Activated effector memory CD4-positive, alpha-beta T cell treated with Interleukin-2 at 50 U/mL for 16 hours (primary cell): ENCODE measurements around the gene ABCC3.
"Not testable (repeated sequence)": the region's sequence is repeated elsewhere in the genome, so short reads cannot be mapped to it uniquely, and the experiment has no call there.

ENCODE experiments used
- DNase-seq: peaks from one replicate; pipeline ENCODE4 v3.0.0-alpha.2; 2020

Gene ABCC3

DNA sequence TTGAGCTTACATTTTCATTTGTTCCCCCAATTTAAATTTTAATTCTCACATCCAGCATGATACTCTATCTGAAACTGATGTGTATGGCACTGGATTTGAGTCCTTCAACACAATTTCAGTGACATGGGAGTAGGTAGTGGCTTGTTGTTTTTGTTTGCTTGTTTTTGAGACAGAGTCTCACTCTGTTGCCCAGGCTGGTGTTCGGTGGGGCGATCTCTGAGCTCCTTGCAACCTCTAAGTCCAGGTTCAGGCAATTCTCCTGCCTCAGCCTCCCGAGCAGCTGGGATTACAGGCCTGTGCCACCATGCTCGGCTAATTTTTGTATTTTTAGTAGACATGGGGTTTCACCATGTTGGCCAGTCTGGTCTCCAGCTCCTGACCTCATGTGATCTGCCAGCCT is 74.4 kb downstream of the ABCC3 start:
- DNase-seq, result not testable (repeated sequence)

GRCh38 chr17:50710025-50710424 is 75.3 kb downstream of the ABCC3 start:
- DNase-seq, result no peak

GRCh38 chr17:50710650-50711049 is 76.0 kb downstream of the ABCC3 start:
- DNase-seq, result no peak

DNA sequence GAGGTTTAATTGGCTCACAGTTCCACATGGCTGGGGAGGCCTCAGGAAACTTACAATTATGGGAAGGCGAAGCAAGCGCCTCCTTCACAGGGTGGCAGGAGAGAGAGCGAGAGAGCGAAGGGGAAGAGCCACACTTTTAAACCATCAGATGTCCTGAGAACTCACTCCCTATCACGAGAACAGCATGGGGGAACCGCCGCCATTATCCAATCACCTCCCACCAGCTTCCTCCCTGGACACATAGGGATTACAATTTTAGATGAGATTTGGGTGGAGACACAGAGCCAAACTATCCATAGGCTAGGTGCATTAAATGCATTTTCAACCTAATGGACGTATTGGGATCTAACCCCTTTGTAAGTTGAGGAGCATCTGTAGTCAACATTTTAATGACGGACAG is 78.0 kb downstream of the ABCC3 start:
- no peak for DNase-seq

- no peak for DNase-seq
Observed at GRCh38 chr17:50715471-50715870, 80.8 kb downstream of the ABCC3 start.

- peak; percentile 92 for DNase-seq
Observed at GRCh38 chr17:50719144-50719923, 84.7 kb downstream of the ABCC3 start, which contains the start of gene LUC7L3. LUC7L3 (plus strand) TSS chr17:50719603; CDS start chr17:50719733, 130 bp downstream.

DNA sequence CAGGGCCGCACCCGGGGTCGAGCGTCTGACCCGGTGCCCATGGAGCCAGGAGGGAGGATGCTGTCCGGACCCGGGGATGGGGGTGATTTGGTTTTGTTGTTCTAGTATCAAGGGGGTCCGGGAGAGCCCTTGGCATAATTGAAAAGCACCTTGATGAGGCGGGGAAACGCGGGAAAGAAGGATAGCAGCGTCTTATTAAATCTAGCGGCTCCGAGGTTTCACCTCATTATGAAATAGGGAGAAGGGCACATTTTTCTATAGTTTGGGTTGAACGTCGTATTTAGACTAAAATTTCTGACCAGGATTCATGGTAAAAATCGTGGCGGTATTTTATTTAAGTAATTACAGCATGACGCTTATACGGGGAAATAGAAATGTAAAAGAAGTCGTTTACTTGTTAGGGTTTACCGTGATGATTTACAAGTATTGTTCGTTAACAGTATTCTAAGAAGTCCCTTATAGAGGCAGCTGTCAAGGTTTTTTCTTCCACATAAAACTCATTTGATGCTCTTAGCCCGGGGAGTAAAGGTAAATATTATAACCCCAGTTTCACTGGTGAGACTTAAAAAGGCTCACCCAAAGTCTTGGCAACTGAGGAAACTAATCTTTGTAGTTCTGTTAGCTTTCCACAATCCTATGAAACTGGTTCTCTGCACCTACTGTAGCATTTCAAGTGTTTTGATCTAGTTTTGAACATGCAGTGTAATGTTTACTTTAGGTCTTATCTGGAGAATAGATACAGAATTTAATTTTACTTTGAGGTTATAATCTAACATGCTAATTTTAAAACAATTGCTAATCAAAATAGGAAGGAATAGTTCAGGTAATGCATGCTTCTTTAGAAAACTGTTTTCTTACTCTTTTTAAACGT is 85.5 kb downstream of the ABCC3 start:
- DNase-seq, result no peak

GRCh38 chr17:50721194-50722010 is 86.7 kb downstream of the ABCC3 start:
- DNase-seq, result no peak

DNA sequence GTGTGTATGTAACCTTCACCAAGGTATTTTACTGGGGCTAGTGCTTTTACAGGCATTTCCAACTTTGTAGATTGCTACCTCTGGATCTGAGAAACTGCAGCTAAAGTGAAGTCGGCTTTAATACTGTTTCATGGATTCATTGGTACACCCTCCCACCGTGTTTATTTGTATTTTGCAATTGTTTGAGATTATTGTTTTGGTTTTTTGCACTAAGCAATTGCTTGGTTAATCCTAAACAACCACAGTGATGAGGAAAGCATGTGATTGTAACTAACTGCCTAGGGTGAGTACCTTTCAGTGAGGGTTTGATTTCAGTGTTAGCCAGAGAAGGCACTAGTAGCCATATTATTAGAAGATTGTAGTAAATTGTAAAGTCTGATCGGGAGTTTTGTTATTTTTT is 88.1 kb downstream of the ABCC3 start:
- no peak for DNase-seq

- not testable (repeated sequence) for DNase-seq
Observed at GRCh38 chr17:50724622-50725021, 89.9 kb downstream of the ABCC3 start.

GRCh38 chr17:50725769-50726655 is 91.3 kb downstream of the ABCC3 start:
- DNase-seq, result no peak

DNA sequence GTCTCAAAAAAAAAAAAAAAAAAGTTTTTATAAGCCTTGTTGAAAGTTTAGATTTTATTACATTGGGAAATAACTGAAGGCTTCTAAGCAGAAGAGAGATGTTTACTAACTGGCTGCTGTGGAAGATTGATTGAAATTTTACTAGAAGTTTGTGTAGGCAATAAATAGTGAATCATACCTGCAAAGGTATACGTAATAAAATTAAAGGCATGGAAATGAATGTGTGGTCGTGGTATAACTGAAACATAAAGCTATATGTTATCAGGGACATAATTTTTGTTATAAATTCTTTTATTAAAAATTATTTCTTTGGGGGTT is 93.4 kb downstream of the ABCC3 start:
- no peak for DNase-seq

DNA sequence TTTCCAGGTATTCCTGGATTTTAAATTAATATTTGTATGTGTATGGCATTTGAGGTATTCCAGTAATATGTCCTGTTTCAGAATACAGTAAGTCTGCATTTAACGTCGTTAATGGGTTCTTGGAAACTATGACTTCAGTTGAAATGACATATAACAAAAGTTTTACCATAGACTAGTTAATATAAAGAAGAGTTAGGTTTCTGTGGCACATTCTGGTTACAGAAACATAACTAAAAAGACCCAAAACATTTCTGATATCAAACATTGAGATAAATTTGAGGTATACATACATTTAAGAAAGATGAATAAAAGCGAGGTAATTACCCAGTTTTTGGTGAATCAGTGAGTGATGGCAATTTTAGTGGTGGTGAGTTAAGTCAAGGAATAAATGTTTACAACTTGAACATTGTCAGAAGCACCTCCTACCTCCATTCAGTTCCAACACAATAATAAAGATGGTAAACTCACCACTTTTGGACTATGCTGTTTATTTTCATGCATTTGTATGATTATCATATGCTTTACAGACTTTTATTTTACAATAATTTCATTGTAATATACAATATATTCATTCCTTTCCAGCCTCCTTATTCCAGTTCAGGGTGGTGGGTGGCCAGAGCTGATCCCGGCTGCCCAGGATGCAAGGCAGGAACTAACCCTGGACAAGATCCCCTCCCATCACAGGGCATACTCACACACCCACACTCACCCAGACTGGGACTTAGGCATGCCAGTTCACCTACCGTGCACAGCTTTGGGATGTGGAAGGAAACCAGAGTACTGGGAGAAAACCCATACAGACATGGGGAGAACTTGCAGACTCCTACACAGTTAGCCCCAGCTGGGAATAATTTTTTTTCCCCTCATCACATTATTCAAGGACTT is 94.4 kb downstream of the ABCC3 start:
- no peak for DNase-seq

GRCh38 chr17:50731575-50732460 is 97.1 kb downstream of the ABCC3 start:
- no peak for DNase-seq

- DNase-seq, result no peak
Observed at GRCh38 chr17:50735287-50735686, 100.6 kb downstream of the ABCC3 start.

DNA sequence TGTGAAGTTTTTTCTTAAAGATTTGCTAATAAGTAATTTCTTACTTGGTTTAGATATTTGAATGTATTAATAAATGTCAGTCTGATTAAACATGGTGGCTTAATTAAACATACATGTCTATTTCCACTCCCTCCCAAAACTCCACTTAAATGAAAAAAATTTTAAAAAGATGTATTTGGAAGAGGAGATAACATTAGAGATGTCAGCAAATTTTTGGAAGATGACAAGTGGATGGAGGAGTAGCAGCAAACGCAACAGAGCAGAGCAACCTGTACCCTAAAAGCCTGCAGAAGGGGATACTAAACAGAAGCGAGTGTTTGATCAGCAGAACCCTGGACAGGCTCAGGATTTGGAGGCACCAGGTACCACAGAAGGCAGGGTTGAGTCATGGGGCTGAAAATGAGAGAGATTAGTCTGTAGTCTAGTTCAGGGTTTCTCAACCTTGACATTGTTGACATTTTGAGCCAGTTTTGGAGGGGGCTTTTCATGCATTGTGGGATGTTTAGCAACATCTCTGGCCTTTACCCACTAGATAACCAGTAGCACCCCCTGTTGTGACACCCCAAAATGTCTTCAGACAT is 102.5 kb downstream of the ABCC3 start:
- no peak for DNase-seq

GRCh38 chr17:50739098-50739497 is 104.4 kb downstream of the ABCC3 start:
- no peak for DNase-seq
